AG04449 (cell line): ENCODE results near the gene LEP.

Experiments used
- CTCF ChIA-PET: fragments of 350-600 bp; formaldehyde crosslinking; extraction: SDS; loops from one replicate; lab custom pipeline; 2021; ENCODE audit warnings: antibody characterized with exemption; lab: Yijun Ruan, JAX
- POLR2A ChIA-PET: fragments of 400-600, 350-600 bp; formaldehyde crosslinking; extraction: SDS; loops from one replicate; lab custom pipeline; 2020; ENCODE audit warnings: antibody characterized with exemption, inconsistent platforms; lab: Yijun Ruan, JAX
- DNase-seq: peaks from one replicate; pipeline ENCODE4 v3.0.0-alpha.2; 2010; ENCODE audit warnings: low read depth, low spot score
- H3K4me3 ChIP-seq: 2 replicates; pipeline ENCODE4 v1.5.1; 2011; ENCODE audit warnings: low read depth, mild to moderate bottlenecking, control low read depth, low read length
- TF ChIP-seq, protein P1 (sequence below): IDR thresholded peaks from one replicate; pipeline ENCODE4 v1.5.1; 2011; ENCODE audit warnings: mild to moderate bottlenecking, moderate library complexity, low read length, control low read depth, inconsistent platforms; ENCODE audit not compliant: insufficient read depth; ENCODE audit errors: missing control alignments

Gene LEP

DNA sequence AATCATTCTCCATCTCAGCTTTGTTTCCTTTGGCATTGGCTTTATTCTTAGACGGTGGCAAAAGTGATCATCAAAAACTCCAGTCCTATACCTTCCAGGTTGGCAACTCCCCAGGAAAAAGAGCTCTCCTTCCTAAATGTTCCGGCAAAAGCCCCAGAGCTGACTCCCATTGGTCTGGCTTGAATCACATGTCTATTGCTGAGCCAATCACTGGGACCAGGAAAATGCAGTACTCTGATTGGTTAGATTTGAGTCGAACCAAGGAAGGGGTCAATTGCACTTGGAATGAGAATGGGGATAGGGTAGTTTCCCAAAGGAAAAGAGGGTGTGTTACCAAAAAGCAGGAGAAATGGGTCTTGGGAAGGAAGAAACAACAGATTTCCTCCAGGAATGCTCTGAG lies 22.3 kb downstream of the LEP start:
- TF ChIP-seq, protein P1, sequence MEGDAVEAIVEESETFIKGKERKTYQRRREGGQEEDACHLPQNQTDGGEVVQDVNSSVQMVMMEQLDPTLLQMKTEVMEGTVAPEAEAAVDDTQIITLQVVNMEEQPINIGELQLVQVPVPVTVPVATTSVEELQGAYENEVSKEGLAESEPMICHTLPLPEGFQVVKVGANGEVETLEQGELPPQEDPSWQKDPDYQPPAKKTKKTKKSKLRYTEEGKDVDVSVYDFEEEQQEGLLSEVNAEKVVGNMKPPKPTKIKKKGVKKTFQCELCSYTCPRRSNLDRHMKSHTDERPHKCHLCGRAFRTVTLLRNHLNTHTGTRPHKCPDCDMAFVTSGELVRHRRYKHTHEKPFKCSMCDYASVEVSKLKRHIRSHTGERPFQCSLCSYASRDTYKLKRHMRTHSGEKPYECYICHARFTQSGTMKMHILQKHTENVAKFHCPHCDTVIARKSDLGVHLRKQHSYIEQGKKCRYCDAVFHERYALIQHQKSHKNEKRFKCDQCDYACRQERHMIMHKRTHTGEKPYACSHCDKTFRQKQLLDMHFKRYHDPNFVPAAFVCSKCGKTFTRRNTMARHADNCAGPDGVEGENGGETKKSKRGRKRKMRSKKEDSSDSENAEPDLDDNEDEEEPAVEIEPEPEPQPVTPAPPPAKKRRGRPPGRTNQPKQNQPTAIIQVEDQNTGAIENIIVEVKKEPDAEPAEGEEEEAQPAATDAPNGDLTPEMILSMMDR: no peak
- ChIA-PET POLR2A (no interaction called here), CTCF (no interaction called here)
- no peak for DNase-seq
- no peak overlapping the region for H3K4me3 ChIP-seq

DNA sequence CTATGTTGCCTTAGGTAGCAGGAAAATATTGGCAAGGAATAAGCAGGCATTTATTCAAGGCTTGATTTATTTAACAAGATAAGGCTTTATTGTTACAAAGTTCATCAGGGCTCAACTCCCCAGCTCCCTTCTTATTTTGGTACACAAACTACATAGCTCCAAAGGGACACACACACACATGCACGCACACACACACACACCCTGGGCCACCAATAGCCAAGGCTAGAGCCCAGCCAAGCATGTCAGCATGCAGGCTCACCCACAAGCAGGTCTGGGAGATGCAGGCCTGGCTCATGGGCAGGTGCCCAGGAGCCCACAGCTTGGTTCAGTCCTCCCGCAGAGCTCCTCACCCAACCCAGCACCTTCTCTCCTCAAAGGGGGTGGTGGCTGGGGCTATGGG lies 23.4 kb downstream of the LEP start:
- ChIA-PET CTCF (no interaction called here), POLR2A (no interaction called here)
- H3K4me3 ChIP-seq: no peak overlapping the region
- TF ChIP-seq, protein P1: no peak
- DNase-seq: no peak

DNA sequence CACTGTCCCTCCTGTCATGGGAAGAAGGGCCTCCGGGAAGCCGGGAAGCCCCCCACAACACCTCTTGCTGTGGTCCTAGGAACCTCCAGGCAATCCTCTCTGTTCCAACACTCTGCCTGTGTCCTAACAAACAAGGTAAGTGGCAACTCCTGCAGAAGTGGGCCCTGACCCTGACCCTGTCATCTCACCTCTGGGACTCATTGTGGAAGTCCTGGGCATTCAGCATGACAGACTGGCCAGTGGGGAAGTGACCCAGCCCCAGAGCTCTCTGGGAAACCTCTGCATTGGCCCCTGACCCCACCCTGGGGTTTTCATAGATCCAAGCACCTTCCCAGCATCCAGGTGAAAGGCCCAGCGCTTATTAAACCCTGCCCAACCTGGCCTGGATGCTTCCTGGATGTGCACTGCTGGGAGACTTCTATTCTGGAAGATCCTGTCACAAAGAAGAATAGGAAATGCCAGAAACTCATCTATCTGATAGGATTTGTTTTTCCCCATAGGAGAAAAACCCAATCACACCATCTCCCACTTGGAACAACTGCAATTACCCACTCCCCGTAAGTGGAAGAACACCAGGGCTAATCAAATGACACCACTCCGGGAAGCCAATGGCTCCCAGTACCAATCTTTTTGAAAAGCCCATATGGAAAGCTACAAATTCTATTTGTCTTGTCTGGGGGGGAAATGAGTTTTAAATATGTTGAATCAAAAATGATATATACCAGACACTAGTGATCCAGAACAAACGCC lies 24.3 kb downstream of the LEP start:
- ChIA-PET CTCF (interaction anchor here (1.6 kb wide), 1 partner anchor 122 kb away, joined by 3 read pairs; no protein-coding TSS in a partner anchor), POLR2A (no interaction called here)
- TF ChIP-seq, protein P1: no peak
- H3K4me3 ChIP-seq: no peak overlapping the region
- DNase-seq: no peak

DNA sequence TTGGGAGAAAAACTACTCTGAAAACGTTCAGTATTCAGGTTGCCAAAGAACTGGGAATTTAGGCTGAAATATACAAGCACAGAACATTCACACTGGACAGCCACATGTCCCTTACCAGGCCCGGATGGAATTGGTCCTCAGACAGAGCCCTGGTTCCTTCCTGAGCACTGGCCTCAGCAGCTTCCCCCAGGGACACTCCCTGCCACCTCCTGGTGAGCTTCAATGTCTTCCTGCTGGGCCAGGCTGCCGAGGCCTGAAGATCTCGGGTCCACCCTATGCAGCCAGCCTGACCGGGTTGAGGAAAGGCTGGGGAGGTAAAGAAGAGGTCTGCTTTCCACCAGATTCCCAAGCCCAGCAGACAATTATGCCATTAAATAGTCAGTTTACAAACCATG lies 24.8 kb downstream of the LEP start:
- no peak overlapping the region for H3K4me3 ChIP-seq
- POLR2A ChIA-PET: no interaction called here
- TF ChIP-seq, protein P1: no peak
- no peak for DNase-seq
- CTCF ChIA-PET: interaction anchor here (1.3 to 1.6 kb wide), 2 partner anchors 36 to 122 kb away, joined by 3 read pairs; no protein-coding TSS in a partner anchor

DNA sequence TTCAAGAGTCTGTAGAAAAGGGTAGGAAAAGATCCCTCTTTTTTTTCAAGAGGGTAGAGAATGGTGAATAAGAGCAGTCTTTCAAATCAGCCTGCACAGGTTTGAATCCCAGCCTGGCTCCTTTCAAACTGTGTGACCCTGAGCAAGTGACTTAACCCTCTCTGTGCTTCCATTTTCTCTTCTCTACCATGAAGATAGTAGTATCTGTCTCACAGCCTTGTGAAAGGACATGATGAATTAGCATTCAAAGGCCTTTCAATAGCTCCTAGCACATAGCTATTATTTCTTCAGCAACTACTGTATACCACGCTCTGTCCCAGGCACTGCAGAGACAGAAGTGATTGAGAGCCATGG lies 25.4 kb downstream of the LEP start:
- TF ChIP-seq, protein P1: no peak
- no peak for DNase-seq
- no peak overlapping the region; the same call in 1 of the 2 replicates for H3K4me3 ChIP-seq
- POLR2A ChIA-PET: no interaction called here
- CTCF ChIA-PET: interaction anchor here (1.0 to 1.6 kb wide), 5 partner anchors 11 to 558 kb away, joined by 3 to 4 read pairs (median 3); no protein-coding TSS in a partner anchor

DNA sequence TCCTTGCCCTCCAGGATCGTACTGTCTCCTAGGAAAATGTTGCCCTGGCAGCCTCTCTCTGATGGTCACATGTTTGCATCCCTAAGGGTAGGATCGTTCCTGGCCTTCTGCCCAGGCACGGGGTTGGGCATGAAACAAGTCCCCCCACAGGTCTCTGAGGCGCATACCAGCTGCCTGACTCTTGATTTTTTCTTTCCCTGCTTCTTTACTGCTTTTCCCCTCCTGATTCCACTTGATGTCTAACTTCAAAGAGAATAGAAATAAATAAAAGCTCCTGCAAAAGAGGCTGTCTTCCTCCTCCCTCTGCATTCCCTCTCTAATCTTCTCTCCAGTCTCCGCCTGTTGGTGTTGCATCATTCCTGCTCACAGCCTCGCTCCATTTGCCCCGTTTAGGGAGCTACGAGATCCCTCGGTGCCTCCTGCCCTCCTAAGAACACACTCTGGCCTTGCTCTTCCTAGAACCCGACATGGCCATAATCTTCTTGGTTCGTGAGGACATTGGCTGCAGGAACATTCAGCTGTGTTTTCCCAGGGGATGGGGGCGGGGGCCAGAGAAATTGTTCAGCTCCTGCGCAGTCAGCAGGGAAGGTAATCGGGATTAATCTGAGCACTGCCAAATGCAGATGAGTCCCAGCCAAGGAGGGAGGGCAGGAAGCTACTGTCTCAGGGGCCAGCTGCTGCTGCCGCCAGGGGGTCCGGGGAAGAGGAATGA lies 26.0 kb downstream of the LEP start:
- POLR2A ChIA-PET: no interaction called here
- TF ChIP-seq, protein P1: peak; percentile 32
- CTCF ChIA-PET: interaction anchor here (0.9 to 1.6 kb wide), 7 partner anchors 12 to 559 kb away, joined by 3 to 4 read pairs (median 3); no protein-coding TSS in a partner anchor
- peak overlapping the region; percentile 35 for H3K4me3 ChIP-seq
- DNase-seq: peak; percentile 19
